Measurements from ENCODE around the gene ZNF630.
"Not testable (repeated sequence)": the region's sequence is repeated elsewhere in the genome, so short reads cannot be mapped to it uniquely, and the experiment has no call there.

The ZNF630 gene

DNA sequence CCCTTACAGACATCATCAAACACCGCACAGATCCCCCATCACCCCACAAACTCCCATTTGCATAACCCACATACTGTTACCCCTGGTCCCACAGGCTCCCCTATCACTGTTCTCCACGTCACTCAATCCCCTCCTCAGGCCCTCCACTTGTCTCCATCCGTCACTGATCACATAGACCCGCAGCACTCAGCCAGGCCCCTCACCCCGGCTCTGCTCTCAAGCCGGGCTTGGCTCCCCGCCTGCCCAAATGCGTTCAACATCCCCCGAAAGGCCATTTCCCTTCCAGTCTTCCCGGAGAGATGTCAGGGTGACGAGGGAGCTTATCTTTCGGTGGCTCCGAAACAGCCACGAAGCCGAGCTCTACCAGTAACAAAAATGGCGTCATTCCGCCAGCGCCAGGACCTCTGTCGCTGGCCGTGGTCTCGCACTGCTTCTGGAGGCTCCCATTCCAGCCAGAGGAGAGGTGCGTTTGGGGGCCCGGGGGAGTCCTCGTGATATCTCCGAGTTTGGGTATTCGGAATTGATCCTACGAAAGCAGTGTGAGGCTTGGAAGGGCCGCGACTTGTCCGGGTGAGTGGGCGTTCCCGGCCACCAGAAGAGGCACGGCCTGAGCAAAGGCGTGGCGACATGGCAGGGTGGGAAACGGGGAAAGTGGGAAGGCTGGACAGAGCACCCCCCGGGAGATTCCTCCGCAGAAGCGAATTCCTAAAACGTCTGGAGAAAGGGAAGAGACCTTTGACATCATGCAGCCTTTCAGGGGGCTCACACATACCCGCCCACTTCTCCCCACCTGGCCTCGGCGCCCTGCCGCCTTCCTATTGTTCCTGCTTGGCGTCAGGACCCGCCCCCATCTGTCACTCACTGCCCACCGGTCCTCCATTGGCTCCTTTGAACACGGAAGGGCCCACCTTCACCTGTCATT, at the start of gene ZNF630:
ZNF630 (minus strand) TSS at position 577 of the 922 bp plus-strand sequence. CDS start 4,754 bp downstream, outside the sequence.
- Histone ChIP-seq H3K9ac (no peak within 1 kb of the TSS), H3K36me3 (no peaks in the 10 kb centered on the region), H3K4me3 (peak within 1 kb of the TSS; percentile 16; the same call in 1 of the 2 replicates), H3K9me3 (peaks cover 40% of the 10 kb centered on the region), H4K20me1 (no peaks in the 10 kb centered on the region), H3K27me3 (peaks cover 48% of the 10 kb centered on the region), H3K4me1 (no peaks in the 10 kb centered on the region), H3K27ac (no peak within 1 kb of the TSS), H3K4me2 (no peak within 1 kb of the TSS)
- TF ChIP-seq Cebpa-rat (IDR thresholded peaks at IDR 0.05), result no peak

GRCh38 chrX:48107717-48108116, 36.3 kb upstream of the ZNF630 start:
- H3K27me3 ChIP-seq, result peaks cover 34% of the 10 kb centered on the region
- TF ChIP-seq Cebpa-rat (IDR thresholded peaks at IDR 0.05), result no peak
- H3K4me1 ChIP-seq, result peaks cover 5% of the 10 kb centered on the region; the same call in 1 of the 2 replicates
- no peak overlapping the region for H3K27ac ChIP-seq
- no peaks in the 10 kb centered on the region for H4K20me1 ChIP-seq
- no peak overlapping the region for H3K4me2 ChIP-seq
- no peak overlapping the region for H3K4me3 ChIP-seq
- no peaks in the 10 kb centered on the region for H3K36me3 ChIP-seq
- peaks cover 16% of the 10 kb centered on the region for H3K9me3 ChIP-seq
- H3K9ac ChIP-seq, result no peak overlapping the region

DNA sequence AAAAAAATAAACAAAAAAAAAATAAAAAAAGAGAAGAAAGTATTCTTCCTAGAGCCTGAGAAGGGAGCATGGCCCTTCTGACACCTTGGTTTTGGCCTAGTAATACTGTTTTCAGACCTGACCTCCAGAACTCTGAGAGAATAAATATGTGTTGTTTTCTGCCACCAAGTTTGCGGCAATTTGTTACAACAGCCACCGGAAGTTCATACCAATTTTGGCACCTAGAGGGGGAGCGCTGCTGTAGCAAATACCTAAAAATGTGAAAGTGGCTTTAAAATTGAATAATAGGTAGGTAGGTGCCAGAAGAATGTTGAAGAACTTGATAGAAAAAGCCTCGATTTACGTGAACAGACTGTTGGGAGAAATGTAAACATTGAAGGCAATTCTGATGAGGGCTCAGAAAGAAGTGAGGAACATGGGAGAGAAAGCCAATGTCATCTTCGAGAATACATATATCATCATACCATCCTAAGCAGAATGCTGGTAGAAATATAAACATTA, 31.5 kb upstream of the ZNF630 start:
- H4K20me1 ChIP-seq, result no peaks in the 10 kb centered on the region
- H3K27me3 ChIP-seq, result peaks cover 10% of the 10 kb centered on the region
- peaks cover 4% of the 10 kb centered on the region for H3K9me3 ChIP-seq
- H3K36me3 ChIP-seq, result no peaks in the 10 kb centered on the region
- no peak overlapping the region for H3K27ac ChIP-seq
- TF ChIP-seq Cebpa-rat (IDR thresholded peaks at IDR 0.05), result no peak
- H3K4me2 ChIP-seq, result no peak overlapping the region
- H3K4me1 ChIP-seq, result peaks cover 5% of the 10 kb centered on the region; the same call in 1 of the 2 replicates
- H3K4me3 ChIP-seq, result no peak overlapping the region
- H3K9ac ChIP-seq, result no peak overlapping the region

- no peak overlapping the region for H3K27ac ChIP-seq
- H3K27me3 ChIP-seq, result peaks cover 21% of the 10 kb centered on the region
- H3K4me1 ChIP-seq, result peaks cover 5% of the 10 kb centered on the region; the same call in 1 of the 2 replicates
- no peaks in the 10 kb centered on the region for H4K20me1 ChIP-seq
- H3K36me3 ChIP-seq, result no peaks in the 10 kb centered on the region
- H3K9me3 ChIP-seq, result no peaks in the 10 kb centered on the region; the same call in 1 of the 2 replicates
- H3K4me3 ChIP-seq, result no peak overlapping the region
- H3K4me2 ChIP-seq, result no peak overlapping the region
- H3K9ac ChIP-seq, result no peak overlapping the region
- TF ChIP-seq Cebpa-rat (IDR thresholded peaks at IDR 0.05), result no peak
These were observed 30.0 kb upstream of the ZNF630 start for GRCh38 chrX:48101443-48101842.

- H3K27me3 ChIP-seq, result peaks cover 57% of the 10 kb centered on the region
- H3K4me1 ChIP-seq, H4K20me1 ChIP-seq, H3K4me2 ChIP-seq, H3K9me3 ChIP-seq, H3K36me3 ChIP-seq, H3K9ac ChIP-seq, H3K27ac ChIP-seq, H3K4me3 ChIP-seq: not testable (repeated sequence)
These were observed 21.1 kb upstream of the ZNF630 start for GRCh38 chrX:48092558-48092957.

GRCh38 chrX:48090123-48090522, 18.7 kb upstream of the ZNF630 start:
- Histone ChIP-seq H3K9ac (no peak overlapping the region), H3K4me3 (no peak overlapping the region), H3K4me2 (no peak overlapping the region), H3K4me1 (no peaks in the 10 kb centered on the region), H4K20me1 (no peaks in the 10 kb centered on the region), H3K9me3 (no peaks in the 10 kb centered on the region), H3K27ac (no peak overlapping the region), H3K27me3 (peaks cover 67% of the 10 kb centered on the region), H3K36me3 (no peaks in the 10 kb centered on the region)
- no peak for TF ChIP-seq Cebpa-rat (IDR thresholded peaks at IDR 0.05)

DNA sequence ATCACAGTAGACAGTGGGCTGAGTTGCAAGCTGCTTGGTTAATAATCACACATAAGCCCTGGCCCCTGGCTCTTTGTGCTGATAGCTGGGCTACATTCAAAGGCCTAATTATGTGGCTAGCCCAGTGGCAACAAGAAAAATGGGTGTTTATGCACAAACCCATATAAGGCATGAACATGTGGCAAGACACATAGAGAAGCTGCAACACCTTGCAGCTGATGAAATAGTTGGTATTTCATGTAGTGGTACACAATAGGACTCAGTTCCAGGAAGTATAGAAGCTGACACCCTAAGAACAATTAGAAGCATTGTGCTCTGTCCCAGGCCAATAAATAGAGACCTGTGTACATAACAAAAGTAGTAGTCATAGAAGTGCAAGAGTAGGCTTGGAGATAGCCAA, 14.6 kb upstream of the ZNF630 start:
- no peaks in the 10 kb centered on the region for H4K20me1 ChIP-seq
- H3K4me3 ChIP-seq, result no peak overlapping the region
- peaks cover 85% of the 10 kb centered on the region for H3K27me3 ChIP-seq
- no peaks in the 10 kb centered on the region for H3K9me3 ChIP-seq
- H3K27ac ChIP-seq, result no peak overlapping the region
- no peaks in the 10 kb centered on the region for H3K4me1 ChIP-seq
- H3K9ac ChIP-seq, result no peak overlapping the region
- no peak overlapping the region for H3K4me2 ChIP-seq
- no peak for TF ChIP-seq Cebpa-rat (IDR thresholded peaks at IDR 0.05)
- H3K36me3 ChIP-seq, result no peaks in the 10 kb centered on the region

DNA sequence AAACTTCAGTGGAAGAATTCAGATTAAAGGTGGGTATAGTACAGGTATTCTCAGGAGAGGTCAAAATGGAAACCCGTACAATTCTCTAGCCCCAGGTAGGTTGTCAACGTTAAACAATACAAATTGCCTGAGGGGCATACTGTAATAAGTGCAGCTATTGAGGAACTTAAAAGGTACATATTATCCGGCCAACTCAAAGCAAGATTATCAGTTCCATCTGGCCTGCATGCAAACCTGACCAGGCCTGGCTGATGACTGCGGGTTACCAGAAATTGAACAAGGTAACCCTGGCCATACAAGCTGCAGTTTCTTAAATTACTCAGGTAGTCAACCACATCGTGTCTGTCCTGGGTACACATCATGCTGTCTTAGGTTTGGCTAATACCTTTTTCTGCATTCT, 12.3 kb upstream of the ZNF630 start:
- no peaks in the 10 kb centered on the region for H4K20me1 ChIP-seq
- H3K4me1 ChIP-seq, result no peaks in the 10 kb centered on the region
- H3K27me3 ChIP-seq, result peaks cover 75% of the 10 kb centered on the region
- H3K4me2 ChIP-seq, result no peak overlapping the region
- no peaks in the 10 kb centered on the region for H3K36me3 ChIP-seq
- no peaks in the 10 kb centered on the region for H3K9me3 ChIP-seq
- no peak overlapping the region for H3K4me3 ChIP-seq
- H3K9ac ChIP-seq, result no peak overlapping the region
- no peak for TF ChIP-seq Cebpa-rat (IDR thresholded peaks at IDR 0.05)
- H3K27ac ChIP-seq, result no peak overlapping the region

DNA sequence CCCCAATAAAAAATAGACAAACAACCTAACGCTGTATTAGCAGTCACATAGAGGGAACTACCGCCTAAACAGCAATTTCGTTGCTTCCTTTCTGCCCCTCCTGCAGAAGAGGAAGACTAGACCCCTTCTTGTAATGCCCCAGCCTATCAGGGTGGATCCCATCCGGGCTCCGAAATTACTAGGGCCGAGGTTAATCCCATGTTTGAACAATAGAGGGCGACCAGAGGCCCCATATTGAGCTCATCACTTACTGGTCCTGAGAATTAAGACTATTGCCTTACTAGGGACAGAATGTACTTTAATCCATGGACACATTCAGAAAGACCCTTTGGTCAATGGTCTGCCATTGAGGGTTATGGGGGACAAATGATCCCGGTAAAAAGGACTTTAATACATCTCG, 11.8 kb upstream of the ZNF630 start:
- peaks cover 73% of the 10 kb centered on the region for H3K27me3 ChIP-seq

GRCh38 chrX:48076343-48076742, 4.9 kb upstream of the ZNF630 start:
- Histone ChIP-seq H4K20me1 (no peaks in the 10 kb centered on the region), H3K4me2 (no peak overlapping the region; the same call in 1 of the 2 replicates), H3K4me3 (no peak overlapping the region), H3K27ac (no peak overlapping the region), H3K9me3 (peaks cover 7% of the 10 kb centered on the region), H3K4me1 (no peaks in the 10 kb centered on the region), H3K27me3 (peaks cover 48% of the 10 kb centered on the region), H3K36me3 (no peaks in the 10 kb centered on the region), H3K9ac (no peak overlapping the region)
- TF ChIP-seq Cebpa-rat (IDR thresholded peaks at IDR 0.05), result no peak

More for the DNA sequence above, 11.8 kb upstream of the ZNF630 start:
- Histone ChIP-seq H3K4me2 (no peak overlapping the region), H3K4me1 (no peaks in the 10 kb centered on the region), H3K9me3 (no peaks in the 10 kb centered on the region), H3K4me3 (no peak overlapping the region), H3K27ac (no peak overlapping the region), H4K20me1 (no peaks in the 10 kb centered on the region), H3K36me3 (no peaks in the 10 kb centered on the region), H3K9ac (no peak overlapping the region)
- no peak for TF ChIP-seq Cebpa-rat (IDR thresholded peaks at IDR 0.05)

Measured in BLaER1 (cell line).